OCI-M2 (cell line): ENCODE measurements around the gene RALGPS1.

Experiments used
- DNase-seq: peaks from one replicate; lab custom pipeline; 2025; ENCODE audit not compliant: unreplicated experiment; lab: John Stamatoyannopoulos, UW

Gene RALGPS1

DNA sequence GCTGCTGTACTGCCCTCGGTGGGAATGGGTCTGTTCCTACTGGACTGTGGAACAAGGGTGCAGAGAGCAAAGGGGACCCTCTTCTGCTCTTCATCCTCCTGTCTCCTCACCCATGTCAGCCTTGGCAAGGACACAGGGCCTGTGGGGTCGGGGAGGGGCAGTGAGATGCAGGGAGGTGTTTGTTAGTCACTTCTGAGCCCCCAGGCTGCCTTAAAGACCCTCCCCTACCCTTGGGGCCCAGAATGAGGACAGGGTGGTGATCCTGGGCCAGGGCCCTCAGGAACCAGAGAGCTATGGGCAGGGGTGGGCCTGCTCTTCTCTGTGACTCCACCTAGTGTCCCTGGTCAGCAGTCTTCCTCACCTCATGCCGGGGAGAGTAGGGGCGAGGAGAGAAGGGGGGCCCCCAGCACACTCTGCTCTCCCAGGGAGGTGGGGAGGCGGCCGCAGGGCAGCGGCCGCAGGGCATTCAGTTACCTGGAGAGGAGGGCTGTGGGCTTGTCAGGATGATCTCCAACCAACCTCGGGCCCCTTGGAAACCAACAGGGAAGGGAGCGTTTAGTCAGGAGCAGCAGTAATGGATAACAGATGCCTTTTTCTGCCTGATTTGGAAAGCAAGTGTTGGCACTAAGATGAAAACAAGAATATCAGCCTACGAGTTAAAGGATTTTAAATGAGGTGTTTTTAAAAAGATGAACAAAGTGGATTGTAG, 288.0 kb downstream of the RALGPS1 start:
- DNase-seq, result no peak

DNA sequence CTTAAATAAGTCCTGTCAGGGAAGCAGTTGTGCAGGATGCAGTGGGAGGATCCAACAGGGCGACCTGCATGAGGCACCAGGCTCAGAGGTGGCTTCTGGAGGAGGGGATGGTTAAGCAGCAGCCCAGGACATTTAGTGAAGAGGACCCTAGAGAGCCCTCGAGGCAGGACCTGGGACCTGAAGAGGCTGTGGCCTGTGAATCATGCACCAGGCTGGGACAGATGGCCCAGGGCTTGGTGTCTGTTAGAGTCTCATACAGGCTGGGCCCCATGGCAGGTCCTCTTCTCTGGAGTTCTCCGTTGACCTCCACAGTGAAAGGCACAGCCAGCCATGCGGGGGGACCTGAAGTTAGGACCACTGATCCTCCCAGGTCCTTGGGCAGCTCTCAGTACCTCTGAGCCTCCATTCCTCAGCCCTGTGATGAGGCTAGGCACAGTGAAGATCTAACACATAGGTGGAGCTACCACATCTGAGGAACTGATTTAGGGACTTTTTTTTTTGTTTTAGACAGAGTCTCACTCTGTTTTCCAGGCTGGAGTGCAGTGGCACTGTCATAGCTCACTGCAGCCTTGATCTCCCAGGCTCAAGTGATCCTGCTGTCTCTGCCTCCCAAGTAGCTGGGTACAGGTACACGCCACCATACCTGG, 289.2 kb downstream of the RALGPS1 start:
- no peak for DNase-seq

DNA sequence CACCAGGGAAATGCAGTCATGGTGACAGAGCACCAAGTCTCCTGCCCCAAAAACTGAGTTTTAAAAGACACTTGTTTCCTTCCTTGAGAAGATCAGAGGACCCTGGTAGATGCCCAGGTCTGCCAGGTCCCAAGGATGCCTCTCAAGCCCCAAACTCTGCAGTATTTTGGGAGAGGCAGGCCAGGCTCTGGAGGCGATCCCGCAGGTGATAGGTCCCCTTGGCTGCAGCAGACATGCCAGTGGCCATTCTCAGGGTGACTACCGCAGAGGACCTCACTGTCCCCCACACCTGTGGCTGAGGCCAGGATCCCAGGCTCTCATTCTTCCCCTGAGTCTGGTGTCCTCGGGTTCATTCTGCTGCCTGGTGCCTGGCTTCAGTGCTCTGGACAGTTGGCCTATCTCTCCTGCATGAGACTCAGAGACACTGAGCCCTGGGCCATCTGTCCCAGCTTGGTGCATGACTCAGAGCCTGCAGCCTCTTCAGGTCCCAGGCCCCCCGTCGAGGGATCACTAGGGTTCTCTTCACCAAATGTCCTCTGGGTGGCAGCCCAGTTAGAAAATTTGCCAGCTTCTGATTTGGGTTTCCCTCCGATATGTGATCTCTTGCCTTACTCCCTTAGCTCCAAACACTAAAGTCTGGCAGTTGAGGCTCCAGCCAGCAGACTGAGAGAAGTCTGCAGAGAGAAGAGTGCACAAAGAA, 290.3 kb downstream of the RALGPS1 start:
- peak; percentile 15 for DNase-seq

DNA sequence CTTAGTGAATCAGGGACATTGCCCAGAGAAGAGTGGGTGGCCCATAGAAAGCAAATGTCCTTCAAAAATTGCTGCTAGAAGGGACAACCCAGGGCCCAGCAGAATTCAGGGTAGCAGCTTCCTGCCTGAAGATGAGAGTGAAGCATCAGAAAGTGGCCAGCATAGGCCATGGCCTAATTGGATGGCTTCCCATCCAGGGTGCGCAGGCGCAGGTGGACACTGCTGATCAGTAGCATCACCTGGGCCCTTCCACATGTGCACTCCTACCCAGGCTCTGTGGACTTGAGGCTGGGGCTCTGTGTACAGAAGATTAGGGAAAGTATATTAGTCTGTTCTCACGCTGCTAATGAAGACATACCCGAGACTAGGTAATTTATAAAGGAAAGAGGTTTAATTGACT, 291.4 kb downstream of the RALGPS1 start:
- no peak for DNase-seq

DNA sequence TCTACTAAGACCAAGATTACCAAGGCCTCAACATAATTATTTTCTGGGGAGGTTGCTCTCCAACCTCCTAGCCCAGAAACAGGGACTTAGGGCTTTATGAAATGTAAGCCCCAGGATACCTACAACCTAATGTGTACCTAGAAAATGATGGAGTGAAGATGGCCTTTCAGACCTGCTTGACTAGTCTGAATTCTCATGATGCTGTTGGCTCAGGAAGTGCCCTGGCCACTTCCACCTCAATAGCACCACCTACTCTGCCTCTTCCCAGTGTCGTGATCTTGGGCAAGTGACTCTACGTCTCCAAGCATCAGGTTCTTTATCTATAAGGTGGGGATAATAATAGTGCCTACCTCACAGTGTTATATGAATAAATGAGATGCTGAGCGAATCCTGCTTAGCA, 292.1 kb downstream of the RALGPS1 start:
- DNase-seq, result no peak

DNA sequence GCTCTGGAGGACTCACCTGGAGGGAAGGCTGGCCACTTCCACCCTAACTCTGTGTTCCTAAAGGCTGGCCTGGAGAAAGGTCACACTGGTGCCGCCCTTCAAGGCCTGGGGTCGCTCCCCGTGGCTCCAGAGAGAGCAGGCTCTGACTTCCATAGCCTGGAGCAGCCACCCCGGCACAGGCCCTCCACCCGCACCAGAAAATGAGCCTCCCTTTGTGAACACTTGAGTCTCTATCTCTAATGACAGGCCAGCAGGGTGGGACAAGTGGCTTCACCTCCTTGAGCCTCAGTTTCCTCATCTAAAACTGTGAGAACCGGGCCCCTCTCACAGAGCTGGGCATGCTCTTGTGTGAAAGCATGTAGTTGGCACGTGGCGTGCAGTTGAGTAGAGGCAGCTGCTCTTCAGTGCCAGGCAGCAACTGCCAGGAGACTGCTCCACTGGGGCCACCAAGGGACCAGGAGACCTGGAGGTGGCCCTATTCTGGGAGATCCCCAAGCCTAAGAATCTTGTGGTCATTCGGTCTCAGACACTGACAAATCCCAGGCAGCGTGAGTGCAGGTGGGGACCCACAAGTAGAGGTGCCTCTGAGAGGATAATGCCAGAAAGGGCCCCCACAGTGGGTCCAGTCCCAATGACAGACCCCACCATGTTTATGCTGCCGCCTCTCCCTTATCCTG, 293.3 kb downstream of the RALGPS1 start:
- no peak for DNase-seq

DNA sequence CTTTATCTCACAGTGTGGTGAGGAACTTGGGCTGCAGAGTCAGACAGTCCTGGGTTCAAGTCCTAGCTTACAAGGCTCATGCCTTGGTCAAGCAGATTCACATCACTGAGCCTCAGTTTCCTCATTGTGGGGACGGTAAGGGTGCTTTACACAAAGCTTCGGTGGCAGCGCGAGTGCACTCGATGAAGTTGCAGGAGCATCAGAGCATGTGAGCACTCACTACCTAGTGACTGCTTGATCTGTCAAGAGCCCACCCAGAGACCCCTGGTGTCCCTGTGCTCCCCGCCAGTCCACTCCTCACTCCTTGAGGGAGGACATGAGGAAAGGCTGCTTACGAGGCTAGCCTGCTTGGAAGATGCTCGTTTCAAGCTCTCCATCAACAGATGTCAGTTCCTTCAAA, 293.8 kb downstream of the RALGPS1 start:
- DNase-seq, result no peak

DNA sequence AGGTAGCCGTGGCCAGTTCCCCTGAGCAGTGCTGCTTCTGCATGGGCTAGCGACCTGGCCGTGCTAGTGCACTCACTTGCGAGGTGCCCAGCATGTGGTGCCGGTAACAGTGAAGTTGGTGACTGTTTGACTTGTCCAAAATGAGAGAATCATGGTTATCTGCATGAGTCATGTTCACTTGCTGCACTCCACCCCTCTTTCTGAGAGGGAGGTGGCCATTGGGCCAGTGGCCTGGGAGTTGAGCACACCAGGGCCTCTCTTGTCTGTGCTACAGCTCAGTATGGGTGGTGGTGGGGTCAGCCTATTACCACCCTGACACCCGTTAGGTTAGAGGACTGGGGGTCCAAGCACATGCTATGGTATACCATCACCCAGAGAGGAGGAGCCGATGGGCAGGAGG, 294.6 kb downstream of the RALGPS1 start:
- DNase-seq, result no peak

DNA sequence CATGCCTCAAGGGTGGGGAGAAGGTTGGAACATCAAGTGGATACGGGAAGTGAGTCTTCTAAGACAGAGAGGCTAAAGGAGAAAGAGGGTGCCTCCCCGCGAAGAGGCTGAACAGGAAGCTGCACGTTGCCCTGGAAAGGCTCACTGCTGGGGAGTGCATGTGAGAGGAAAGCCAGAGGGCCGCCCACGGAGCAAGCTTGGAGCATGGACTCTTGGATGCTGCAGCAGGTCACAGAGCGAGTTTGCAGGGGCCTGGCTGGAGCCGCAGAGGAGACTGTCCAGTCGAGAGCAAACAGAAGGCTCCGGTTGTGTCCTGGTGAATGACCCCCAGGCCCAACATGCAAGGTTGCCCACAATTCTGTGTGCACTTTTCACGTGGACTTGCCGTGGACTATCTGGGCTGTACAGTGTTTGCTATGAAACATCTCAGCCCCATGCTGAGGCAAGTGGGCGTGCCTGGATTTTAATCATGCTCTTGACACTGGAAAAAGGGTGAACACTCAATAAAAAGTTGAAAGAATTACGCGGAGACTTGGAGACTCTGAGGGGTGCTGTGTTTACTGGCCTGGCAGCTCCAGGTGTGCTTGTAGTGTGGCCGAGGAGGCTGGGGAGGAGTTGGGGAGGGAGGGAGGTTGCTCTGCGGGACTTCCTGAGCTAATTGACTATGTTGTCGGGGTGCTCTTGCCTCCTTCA, 295.5 kb downstream of the RALGPS1 start:
- no peak for DNase-seq

DNA sequence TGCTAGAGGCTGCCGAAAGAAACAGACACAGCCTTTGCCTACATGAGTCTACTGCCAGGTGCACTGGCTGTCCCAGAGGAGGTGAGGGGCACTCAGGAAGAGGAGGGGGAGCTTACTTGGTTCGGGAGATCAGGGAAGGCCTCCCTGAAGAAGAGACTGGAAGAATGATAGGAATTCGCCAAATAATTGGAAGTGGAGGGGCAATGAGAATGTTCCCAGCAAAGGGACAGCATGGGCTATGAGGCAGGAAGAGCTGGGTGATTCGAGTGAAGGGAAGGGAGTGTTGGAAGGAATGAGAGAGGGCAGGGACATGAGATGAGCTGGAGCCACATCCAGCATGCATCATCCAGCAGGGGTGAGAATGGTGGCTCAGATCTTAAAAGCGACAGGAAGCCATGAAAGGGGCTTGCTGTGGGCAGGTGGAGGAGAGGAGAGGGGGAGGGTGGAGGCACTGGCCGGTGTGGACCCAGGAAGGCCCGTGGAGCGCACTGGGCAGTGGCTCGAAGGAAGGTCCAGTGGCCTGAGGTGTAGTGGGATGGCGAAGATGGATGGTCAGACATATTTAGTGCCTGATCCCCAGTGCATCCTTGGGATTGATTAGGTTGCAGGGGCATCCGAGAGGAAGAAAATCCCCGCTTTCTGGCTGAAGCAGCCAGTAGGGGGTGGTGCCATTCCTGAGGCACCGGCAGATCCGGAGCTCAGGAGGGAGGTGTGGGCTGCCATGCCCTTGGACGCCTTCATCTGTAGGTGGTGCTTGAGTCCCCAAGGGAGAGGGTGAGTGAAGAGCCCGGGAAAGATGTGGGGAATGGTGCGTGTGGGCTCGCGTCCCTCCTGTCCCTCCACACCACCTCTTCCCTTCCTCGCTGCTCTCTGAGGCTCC, 296.5 kb downstream of the RALGPS1 start:
- no peak for DNase-seq

DNA sequence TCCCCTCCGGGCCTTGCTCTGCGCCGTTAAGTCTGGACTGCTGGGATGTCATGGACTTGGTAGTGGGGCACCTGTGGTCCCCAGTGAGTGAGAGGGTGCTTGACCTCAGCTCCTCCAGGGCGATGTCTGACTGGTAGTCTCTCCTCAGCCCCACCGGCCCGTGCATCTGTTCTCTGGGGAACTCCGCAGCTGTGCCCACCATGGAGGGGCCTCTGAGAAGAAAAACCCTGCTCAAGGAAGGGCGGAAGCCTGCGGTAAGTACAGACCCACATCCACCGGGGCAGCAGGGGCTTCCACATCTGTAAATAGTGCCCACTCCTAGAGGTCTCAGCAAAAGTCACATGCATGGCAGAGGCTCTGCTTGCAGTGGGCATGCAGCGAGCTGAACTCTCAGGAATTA, 297.4 kb downstream of the RALGPS1 start:
- no peak for DNase-seq

DNA sequence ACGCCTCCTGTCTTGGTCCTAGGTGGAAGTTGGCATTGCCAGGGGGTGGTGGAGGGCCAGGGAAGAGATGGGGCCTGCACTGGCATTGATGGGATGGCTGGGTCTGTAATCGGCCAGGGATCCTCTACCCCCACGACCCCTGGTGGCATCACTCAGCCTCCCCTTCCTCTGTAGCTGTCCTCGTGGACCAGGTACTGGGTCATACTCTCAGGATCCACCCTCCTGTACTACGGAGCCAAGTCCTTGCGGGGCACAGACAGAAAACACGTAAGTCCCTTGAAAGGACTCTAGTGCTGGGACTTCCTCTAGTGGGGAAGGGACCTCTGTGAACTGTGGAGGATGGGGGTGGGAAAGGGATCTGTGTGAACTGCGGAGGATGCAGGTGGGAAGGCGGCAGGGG, 297.9 kb downstream of the RALGPS1 start:
- no peak for DNase-seq

DNA sequence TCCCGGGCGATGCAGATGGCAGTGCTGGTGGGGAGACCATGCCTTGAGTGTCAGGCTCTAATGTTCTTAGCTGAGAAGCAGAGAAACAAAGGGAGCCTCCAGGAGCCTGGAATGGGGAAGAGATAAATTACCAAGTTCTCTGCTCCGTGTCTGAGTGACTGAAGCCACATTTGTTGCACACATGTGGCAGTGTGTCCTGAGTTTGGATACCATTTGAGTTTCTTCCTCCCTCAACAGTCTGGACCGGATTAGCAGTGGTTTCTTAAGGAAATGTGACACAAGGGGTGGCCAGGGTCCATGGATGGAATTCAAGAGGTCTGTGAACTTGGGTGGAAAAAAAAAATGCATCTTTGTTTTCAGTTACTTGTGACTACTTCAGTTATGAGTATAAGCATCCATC, 299.3 kb downstream of the RALGPS1 start:
- DNase-seq, result no peak

DNA sequence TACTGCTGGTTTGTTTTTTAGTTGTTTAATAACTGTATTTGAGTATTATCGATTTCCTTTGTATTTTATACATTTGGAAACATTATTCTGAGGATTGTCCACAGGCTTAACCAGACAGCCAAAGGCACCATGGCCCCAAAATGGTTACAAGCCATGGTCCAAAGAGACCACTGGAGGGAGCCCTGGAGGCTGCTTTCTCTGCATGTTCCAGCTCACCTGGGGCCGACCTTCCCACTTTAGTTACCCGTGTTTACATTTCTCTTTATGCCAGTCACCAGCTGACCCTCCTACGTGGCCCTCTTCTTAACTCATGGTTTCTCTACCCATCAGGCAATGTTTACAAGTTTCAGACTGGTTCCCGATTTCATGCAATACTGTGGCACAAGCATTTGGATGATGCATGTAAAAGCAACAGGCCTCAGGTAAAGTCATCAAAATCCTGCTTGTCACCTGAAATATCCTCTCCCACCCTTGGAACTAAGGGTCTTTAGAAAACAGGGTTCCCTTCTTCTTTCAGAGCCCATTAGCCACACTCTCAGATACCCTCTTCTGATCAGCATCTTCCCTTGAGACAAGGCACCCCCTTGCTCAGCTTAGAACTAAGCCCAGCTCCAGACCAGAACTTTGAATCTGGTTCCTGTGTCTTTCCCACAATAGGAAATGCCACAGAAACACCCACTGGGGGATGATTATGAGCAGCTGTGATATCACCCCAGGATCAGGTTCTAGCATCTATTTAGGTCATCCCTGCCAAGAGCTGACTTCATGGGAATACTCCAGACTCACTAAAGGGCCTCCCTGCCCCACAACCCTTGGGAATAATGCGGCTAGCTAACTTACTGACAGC, 300.1 kb downstream of the RALGPS1 start:
- DNase-seq, result no peak

DNA sequence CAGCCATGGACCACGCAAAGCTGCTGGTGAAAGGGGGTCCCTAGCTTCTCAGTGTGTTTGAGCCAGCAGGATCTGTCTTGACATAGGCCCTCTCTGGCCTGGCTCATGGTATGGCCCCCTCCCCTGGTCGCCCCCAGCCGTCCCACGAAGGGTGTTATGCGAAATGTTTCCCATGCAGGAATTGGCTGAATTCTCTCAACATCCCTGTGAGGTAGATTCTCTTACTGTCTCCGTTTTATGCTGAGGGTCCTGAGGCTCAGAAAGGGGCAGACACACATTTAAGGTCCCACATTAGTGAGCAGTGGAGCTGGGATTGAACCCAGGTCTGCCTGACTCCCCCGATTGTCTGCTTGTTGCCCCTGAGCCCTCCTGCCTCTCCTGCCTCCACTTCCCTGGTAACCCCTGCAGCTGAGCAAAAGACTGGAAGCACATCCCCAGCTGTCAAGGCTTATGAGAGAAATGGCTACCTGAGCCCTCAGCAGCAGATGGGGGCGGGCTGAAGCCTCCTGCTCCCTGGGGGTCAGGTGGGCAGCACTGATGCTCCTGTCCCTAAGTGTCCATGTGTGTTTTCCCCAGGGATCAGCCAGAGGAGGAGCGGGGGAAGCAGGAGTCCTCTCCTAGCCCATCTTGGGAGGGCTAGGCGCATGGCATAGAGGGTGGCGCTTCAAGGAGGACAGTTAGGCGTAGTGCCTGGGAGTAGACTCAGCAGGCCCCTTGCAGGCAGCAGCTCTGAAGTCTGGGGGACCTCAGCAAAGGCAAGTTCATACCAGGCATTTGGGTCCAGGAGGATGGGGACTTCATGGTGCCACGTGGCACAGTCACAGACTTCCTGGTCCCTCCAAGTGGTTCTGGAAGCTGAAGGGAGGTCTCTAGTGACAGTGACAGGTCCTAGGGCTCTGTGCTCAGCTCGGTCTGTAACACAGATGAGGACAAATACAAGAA, 301.0 kb downstream of the RALGPS1 start:
- DNase-seq, result no peak

DNA sequence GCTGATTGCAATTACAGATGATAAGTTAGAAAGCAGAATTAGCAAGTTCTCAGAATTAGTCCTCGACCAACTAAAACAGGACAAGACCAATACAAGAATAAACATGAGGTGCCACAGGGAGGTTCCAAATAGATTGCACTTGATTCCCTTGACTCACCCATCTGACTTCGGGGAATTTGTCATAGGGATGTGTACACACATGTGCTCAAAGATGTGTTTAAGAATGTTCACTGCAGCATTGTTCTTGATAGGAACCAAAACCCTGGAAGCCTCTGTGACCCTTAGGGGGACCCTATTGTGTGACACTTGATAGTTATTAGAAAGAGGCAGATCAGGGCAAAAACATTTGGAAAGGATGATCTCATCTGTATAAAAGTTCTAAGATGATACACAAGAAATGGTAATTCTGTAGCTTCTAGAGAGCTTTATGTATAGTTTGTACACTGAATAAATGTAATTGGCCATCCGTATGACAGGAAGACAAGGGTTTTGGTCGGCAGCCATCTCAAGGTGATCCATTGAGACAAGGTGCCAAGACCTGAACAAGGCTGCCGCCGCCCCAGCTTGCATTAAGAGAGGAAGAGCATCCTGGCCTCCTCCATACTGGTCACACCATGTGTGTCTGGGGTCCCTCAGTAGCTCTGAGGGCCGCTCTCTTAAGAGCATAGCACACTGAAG, 301.8 kb downstream of the RALGPS1 start:
- no peak for DNase-seq

DNA sequence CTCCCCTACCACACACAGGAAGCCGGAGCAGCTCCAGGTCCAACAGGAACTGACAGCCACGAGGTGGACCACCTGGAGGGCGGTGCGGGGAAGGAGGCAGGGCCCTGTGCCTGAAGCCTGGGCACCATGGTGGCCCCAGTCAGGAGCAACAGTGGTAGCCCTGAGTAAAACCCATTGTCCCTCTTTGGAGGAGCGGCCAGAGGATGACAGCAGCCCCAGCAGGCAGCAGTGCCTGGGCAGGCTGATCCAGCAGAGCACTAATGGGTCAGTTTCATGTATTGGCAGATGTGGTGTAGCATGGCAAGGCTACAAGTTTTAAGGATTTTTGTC, 302.3 kb downstream of the RALGPS1 start:
- no peak for DNase-seq

DNA sequence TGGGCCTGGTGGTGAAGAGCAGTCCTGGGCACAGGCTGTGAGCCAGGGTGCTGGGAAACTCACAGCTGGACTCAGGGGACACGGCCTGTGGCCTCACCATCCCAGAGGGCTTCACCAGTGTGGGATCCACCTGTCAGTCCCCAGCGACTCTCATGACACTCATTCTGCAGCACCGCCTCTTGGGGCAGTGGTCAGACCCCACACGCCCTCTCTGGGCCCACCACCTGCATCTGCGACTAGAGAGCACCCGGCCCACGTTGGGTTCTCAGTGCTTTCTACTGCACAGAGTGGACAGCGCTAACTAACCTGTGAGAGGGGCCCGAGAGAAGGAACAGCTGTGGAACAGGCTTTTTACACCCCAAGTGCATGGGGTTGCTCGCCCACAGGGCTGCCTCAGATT, 304.2 kb downstream of the RALGPS1 start:
- DNase-seq, result no peak
